ENCODE measurements around the gene SIL1.

SIL1 gene

GRCh38 chr5:138955013-138955660, 243.0 kb downstream of the SIL1 start:
- no peak for DNase-seq (ENCODE audit: low read depth)

GRCh38 chr5:138954257-138955012, 243.7 kb downstream of the SIL1 start:
- DNase-seq (ENCODE audit: low read depth), result no peak

- DNase-seq (ENCODE audit: low read depth), result no peak
Measured at GRCh38 chr5:138953387-138954256, 244.5 kb downstream of the SIL1 start.

- DNase-seq (ENCODE audit: low read depth), result no peak
Measured at GRCh38 chr5:138952962-138953361, 245.2 kb downstream of the SIL1 start.

- DNase-seq (ENCODE audit: low read depth), result no peak
Measured at GRCh38 chr5:138951986-138952735, 246.0 kb downstream of the SIL1 start.

- no peak for DNase-seq (ENCODE audit: low read depth)
Measured at GRCh38 chr5:138951091-138951985, 246.8 kb downstream of the SIL1 start.

GRCh38 chr5:138950421-138951031, 247.6 kb downstream of the SIL1 start:
- DNase-seq (ENCODE audit: low read depth), result no peak

GRCh38 chr5:138949988-138950387, 248.2 kb downstream of the SIL1 start:
- DNase-seq (ENCODE audit: low read depth), result no peak

GRCh38 chr5:138949223-138949574, 249.0 kb downstream of the SIL1 start:
- DNase-seq (ENCODE audit: low read depth), result no peak

- DNase-seq (ENCODE audit: low read depth), result no peak
Measured at GRCh38 chr5:138948471-138949222, 249.5 kb downstream of the SIL1 start.

GRCh38 chr5:138947780-138948179, 250.4 kb downstream of the SIL1 start:
- no peak for DNase-seq (ENCODE audit: low read depth)

GRCh38 chr5:138946831-138947560, 251.2 kb downstream of the SIL1 start:
- DNase-seq (ENCODE audit: low read depth), result no peak

GRCh38 chr5:138946241-138946623, 251.9 kb downstream of the SIL1 start:
- no peak for DNase-seq (ENCODE audit: low read depth)

GRCh38 chr5:138945421-138946240, 252.5 kb downstream of the SIL1 start:
- DNase-seq (ENCODE audit: low read depth), result no peak

- no peak for DNase-seq (ENCODE audit: low read depth)
Measured at GRCh38 chr5:138944527-138945322, 253.4 kb downstream of the SIL1 start.

- DNase-seq (ENCODE audit: low read depth), result no peak
Measured at GRCh38 chr5:138943599-138944173, 254.5 kb downstream of the SIL1 start.

- no peak for DNase-seq (ENCODE audit: low read depth)
Measured at GRCh38 chr5:138942861-138943260, 255.3 kb downstream of the SIL1 start.

Measured in stimulated activated CD8-positive, alpha-beta memory T cell treated with anti-CD3 and anti-CD28 coated beads, Interleukin-4, amount 100 ng/mL, for 24 hours (primary cell).